HG03039 (cell line): ENCODE measurements around the gene LRCH3.
"Not testable (repeated sequence)": the region's sequence is repeated elsewhere in the genome, so short reads cannot be mapped to it uniquely, and the experiment has no call there.

Experiments used
- ATAC-seq: cut with Tn5 transposase; IDR thresholded peaks from one replicate; pipeline ENCODE4 v1.9.1; 2021; ENCODE audit warnings: mild to moderate bottlenecking, moderate library complexity; ENCODE audit not compliant: unreplicated experiment

Gene LRCH3

DNA sequence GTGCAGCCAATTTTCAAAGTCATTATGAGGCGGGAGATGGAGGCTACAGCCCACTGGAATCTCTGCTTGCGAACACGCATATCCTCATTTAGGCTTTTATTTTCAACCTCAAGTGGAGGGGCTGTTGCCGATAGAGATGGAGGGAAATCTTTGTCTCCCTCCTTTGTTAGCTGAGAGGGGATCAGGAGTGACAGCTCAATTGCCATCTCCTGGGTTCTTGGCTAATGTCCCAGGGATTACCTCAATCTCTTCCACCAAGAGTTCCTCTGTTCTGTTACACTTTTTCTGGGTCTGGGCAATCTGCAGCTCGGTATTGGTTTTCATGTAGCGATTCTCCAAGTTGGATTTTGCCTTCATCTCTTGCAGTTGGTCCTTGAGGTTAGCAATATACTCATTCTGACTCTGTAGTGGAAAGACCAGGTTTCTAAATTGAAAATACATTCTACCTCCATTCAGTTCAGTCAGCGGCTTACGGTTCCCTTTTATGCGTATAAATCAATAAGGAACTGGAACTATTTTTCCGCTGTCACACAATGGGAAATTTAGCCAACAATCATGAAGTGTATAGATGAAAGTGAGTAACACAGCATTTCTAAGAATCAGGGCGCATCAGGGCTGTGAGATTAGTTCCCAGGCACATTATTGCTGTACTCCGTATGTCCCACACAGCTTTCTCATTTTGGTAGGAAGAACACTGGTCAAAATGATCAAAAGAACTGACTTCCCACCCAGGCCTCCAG, 122.8 kb downstream of the LRCH3 start:
- no peak for ATAC-seq

DNA sequence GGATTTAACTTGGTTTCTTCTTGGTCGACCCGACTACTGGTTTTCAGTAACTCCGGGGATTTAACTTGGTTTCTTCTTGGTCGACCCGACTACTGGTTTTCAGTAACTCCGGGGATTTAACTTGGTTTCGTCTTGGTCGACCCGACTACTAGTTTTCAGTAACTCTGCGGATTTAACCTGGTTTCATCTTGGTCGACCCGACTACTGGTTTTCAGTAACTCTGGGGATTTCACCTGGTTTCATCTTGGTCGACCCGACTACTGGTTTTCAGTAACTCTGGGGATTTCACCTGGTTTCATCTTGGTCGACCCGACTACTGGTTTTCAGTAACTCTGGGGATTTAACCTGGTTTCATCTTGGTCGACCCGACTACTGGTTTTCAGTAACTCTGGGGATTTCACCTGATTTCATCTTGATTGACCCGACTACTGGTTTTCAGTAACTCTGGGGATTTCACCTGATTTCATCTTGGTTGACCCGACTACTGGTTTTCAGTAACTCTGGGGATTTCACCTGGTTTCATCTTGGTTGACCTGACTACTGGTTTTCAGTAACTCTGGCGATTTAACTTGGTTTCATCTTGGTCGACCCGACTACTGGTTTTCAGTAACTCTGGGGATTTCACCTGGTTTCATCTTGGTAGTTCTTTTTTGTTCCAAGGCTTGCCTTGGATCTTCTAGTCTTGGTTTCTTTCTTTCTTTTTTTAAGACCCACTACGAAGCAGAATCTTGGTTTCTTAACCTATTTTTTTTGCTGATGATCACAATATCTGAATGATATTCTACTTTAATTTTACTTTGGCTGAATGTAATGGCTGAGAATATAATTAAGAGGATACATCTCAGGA, 130.6 kb downstream of the LRCH3 start:
- ATAC-seq, result not testable (repeated sequence)

DNA sequence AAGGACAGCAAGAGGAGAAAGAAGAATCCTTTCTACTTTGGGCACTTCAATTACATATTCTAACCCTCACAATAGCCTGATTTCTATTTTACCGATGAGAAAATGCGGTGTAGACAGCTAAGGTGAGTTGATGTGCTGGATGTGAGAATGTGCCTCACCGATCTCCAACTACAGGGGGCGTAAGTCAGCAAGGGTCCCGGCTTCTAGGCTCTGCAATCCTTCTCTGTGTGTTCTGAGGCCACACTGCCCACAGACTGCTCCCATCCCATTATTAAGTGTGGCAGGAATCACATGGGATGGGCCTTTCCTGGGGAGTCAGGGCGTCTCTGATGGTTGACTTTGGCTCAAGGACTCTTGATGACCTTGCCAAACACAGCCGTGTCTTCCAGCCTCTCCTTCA, 135.4 kb downstream of the LRCH3 start:
- ATAC-seq, result no peak

GRCh38 chr3:197927578-197927977, 136.5 kb downstream of the LRCH3 start:
- not testable (repeated sequence) for ATAC-seq

DNA sequence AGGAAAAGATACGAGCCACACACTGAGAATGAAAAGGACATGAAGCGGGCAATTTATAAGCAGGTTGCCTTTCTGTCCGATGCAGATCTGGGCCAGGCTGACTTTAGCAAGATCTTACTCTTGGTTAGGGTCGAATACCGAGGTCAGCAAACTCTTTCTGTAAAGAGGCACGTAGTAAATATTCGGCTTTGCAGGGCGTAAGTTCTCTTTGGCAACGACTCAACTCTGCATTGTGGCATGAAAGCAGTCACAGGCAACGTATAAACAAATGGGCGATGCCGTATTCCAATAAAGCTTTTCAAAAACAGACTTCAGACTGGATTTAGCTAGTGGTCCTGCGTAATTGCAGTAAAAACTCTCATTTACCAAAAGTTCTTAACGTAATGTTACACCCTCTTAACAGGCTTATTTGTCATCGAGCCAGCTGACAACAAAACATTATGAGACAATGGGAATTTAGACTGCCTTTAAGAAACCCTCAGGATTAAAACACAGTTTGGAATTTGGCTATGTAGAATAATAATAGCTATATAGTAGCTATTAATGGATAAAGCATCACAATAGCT, 145.8 kb downstream of the LRCH3 start:
- ATAC-seq, result no peak
